Measurements from ENCODE around the gene RAD23A.
"Not testable (repeated sequence)": the region's sequence is repeated elsewhere in the genome, so short reads cannot be mapped to it uniquely, and the experiment has no call there.

The RAD23A gene

DNA sequence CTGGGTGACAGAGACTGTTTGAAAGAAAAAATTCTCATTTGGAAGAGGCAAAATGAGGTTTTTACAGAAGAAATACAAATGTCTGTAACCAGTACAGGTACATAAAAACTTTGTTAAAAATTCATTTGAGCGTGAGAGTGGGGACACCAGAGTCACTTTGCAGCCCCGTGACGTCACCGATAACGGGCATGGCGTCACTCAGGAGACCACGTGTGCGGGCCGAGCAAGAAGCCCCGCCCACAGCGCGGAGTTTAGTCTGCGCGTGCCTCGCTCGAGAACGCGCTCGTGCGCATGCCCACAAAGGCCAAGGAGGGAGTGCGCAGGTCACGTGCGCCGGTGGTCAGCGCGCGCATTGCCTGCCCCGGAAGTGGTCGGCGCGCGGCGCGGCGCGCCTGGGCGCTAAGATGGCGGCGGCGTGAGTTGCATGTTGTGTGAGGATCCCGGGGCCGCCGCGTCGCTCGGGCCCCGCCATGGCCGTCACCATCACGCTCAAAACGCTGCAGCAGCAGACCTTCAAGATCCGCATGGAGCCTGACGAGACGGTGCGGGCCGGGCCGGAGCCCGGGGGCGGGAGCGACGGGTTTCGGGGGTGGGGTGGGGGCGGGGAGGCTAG lies at the start of gene RAD23A:
TSS of gene RAD23A (plus strand) at position 384 of the 613 bp plus-strand sequence. CDS start at position 471, 87 bp downstream.
- TF ChIP-seq JUND (IDR thresholded peaks at IDR 0.05; ENCODE audit: low read depth) = peak; percentile 60; the same call in 1 of the 2 replicates
- DNase-seq (ENCODE audit: low read depth in 1 of 2, low spot score in 1 of 2) = peak; percentile 71 to 98
- in situ Hi-C loops (cut with HindIII; ENCODE audit: low pct_unique_long_range_greater_than_20kb, low sequenced_read_pairs) = no loop called here

DNA sequence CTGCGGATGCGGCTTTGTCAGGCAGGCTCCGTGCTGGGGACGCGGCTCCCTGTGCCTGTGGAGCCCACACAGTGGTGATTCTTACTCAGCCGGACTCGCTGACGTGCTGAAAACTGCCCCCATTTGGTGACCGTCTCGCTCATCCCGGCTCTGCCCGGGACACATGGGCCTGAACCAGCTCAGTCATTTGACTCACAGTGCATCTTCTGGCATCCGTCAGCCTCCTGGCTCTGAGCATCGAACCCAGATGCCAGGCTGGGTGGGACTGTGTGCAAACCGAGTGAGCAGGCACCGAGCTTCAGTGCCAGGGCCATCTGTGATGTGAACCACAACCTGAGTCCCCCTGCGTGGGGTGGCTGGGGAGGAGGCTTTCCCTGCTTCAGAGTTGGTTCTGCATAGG lies 49.2 kb upstream of the RAD23A start:
- in situ Hi-C loops (cut with HindIII; ENCODE audit: low pct_unique_long_range_greater_than_20kb, low sequenced_read_pairs) = no loop called here
- no peak for DNase-seq (ENCODE audit: low read depth in 1 of 2, low spot score in 1 of 2)
- no peak for TF ChIP-seq JUND (IDR thresholded peaks at IDR 0.05; ENCODE audit: low read depth)

DNA sequence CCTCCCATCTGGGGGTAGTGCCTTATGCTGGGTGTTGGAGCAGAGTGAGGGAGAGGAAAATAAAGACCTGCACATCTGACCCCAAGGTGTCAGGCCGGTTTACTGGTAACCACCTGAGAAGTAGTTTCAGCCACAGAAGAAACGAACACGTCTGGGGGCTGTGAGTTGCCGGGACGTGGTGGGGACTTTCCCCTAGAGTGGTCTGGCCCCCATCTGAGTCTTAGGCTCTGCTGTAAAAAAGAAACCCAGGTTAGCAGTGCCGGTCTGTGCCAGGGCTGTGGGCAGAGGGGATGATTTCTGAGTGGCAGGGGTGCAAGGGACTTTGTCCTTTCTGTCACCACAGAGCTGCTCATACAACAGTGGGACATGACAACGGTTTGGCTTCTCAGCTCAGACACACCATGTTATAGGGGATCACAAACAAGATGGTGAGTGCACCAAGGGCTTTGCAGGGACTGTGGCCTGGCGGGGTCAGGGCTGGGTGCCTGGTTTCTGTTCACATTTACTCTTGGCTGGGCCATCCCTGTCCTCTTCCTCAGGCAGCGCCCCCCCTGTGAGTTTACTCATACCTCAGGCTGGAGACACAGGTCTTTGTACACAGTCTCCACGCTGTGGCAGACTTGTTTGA lies 45.7 kb upstream of the RAD23A start:
- in situ Hi-C loops (cut with HindIII; ENCODE audit: low pct_unique_long_range_greater_than_20kb, low sequenced_read_pairs) = no loop called here
- no peak for DNase-seq (ENCODE audit: low read depth in 1 of 2, low spot score in 1 of 2)

DNA sequence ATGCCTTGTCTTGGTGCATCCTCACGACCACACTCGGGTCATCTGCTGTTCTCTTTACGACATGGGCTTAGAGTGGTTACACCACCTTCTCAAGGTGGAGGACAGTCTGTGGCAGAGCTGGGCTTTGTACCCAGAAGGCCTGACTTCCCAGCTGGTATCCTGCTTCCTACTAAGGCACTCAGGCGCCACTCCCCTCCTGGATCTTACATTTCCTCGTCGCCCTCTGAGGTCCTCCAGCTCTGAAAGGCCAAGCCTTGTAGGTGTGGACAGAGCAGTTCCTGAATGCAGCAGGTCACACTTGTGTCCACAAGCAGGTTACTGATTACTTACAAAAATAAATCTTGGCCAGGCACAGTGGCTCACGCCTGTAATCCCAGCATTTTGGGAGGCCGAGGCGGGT lies 38.5 kb upstream of the RAD23A start:
- no peak for TF ChIP-seq JUND (IDR thresholded peaks at IDR 0.05; ENCODE audit: low read depth)
- DNase-seq (ENCODE audit: low read depth in 1 of 2, low spot score in 1 of 2) = no peak
- in situ Hi-C loops (cut with HindIII; ENCODE audit: low pct_unique_long_range_greater_than_20kb, low sequenced_read_pairs) = no loop called here

More for the DNA sequence above, 45.7 kb upstream of the RAD23A start:
- TF ChIP-seq JUND (IDR thresholded peaks at IDR 0.05; ENCODE audit: low read depth) = no peak

DNA sequence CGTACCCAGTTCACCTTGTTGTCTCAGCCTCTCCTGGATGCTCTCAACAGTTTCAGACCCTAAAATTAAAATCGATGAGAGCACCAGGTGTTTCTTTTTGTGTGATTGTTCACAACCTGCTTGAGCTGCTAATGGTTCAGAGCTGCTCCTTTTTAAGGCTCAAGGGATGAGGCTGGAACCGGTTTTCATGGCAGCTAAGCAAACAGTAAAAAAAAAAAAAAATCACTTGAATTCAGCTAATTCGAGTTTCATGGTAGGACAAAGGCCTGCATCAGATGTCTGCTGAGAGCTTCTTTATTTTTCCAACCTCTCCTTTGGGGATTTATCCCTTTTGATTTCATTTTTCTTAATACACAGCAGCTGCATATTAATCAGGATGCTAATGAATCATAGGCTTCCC lies 33.1 kb upstream of the RAD23A start:
- in situ Hi-C loops (cut with HindIII; ENCODE audit: low pct_unique_long_range_greater_than_20kb, low sequenced_read_pairs) = no loop called here
- no peak for DNase-seq (ENCODE audit: low read depth in 1 of 2, low spot score in 1 of 2)
- TF ChIP-seq JUND (IDR thresholded peaks at IDR 0.05; ENCODE audit: low read depth) = no peak

DNA sequence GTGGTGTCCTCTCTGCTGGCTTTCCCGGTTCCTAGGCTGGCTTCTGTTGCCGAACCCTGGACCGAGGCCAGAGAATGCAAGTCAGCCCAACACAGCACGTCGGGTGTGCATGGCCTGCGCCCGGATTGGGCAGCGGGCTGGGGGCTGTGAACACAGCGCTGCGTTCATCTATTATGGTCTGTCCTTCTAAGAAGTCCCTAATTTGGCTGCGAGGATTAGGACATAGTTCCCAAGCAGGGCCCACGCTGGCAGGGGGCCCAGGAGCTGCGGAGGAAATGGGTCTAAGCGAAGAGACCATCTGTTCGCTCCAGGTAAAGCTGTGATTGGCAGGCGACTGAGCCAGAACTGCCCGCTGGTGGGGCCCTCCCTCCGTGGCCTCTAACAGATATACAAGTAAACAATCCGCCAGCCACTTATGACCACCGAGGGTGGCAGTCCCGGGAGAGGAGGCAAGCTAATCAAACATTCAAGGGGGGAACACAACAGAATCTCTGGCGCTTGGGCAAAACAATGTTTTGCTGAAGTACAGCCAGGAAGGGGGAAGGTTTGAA lies 32.6 kb upstream of the RAD23A start:
- TF ChIP-seq JUND (IDR thresholded peaks at IDR 0.05; ENCODE audit: low read depth) = no peak
- in situ Hi-C loops (cut with HindIII; ENCODE audit: low pct_unique_long_range_greater_than_20kb, low sequenced_read_pairs) = no loop called here
- peak; percentile 55 to 84 for DNase-seq (ENCODE audit: low read depth in 1 of 2, low spot score in 1 of 2)

DNA sequence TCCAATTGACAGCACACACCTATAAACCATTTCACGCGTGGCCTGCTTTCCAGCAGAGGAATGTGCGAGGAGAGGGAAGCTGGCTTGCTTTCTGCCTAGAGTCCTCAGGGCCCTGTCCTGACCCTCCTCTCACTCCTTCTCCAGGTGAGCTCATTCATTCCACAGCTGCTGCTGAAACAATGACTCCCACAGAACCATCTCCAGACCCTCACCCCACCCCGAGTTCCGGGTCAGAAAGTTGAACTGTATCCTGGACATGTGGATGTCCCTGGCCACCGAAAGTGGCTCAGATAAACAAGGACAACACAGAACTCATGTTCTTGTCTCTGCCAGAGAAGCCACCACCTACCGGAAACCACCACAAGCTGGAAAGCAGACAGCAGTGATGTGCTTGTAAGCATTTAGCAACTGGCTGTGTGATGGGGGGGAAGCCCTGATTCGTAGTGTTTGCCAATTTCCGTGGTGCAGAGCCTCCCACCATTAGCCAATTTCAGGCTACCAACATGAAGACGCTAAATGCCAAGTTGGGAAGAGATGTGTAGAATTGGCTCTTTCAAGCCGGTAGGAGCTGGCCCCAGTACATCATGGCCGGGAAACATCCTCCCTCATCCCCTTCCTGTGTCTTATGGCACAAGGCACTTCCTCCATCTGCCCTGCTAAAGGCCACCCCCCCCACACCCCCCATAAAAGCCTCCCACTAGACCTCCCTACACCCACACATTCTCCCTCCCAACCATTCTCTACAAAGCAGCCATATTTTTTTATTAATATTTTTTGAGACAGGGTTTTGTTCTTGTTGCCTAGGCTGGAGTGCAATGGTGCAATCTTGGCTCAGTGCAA lies 31.6 kb upstream of the RAD23A start:
- in situ Hi-C loops (cut with HindIII; ENCODE audit: low pct_unique_long_range_greater_than_20kb, low sequenced_read_pairs) = no loop called here
- DNase-seq (ENCODE audit: low read depth in 1 of 2, low spot score in 1 of 2) = peak in 1 of 2 experiments; percentile 8

DNA sequence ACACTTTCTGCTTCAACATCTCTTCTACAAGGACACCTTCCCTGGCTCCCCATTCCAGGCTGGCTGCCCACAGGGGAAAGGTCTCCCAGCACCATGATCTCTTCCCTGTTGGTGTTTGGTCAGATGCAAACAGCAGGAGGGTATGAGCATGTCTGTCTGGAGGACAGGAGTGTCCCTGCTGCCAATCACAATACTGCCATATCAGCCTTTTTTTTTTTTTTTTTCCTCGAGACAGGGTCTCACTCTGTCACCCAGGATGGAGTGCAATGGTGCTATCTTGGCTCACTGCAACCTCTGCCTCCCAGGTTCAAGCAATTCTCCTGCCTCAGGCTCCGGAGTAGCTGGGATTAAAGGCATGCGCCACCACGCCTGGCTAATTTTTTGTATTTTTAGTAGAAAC lies 29.8 kb upstream of the RAD23A start:
- in situ Hi-C loops (cut with HindIII; ENCODE audit: low pct_unique_long_range_greater_than_20kb, low sequenced_read_pairs); DNase-seq (ENCODE audit: low read depth in 1 of 2, low spot score in 1 of 2): not testable (repeated sequence)

More for the DNA sequence above, 31.6 kb upstream of the RAD23A start:
- TF ChIP-seq JUND (IDR thresholded peaks at IDR 0.05; ENCODE audit: low read depth) = no peak

DNA sequence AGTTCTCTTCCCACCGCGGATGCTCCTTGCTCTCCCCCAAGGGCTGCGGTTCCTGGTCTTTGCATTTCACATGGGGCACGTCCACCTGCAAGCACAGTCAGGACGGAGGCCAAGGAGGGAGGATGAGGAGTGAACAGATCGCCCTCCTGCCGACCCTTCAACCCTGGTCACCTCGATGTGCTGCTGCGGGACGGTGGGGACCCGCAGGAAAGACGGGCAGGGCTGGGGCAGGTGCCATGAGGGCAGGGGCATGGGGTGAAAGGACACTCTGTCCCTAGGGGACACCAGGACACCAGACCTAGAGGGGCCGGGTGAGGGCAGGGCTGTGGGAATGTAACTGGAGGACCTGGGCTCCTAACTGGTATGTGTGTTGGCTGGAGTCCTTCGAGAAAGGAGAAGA lies 27.4 kb upstream of the RAD23A start:
- in situ Hi-C loops (cut with HindIII; ENCODE audit: low pct_unique_long_range_greater_than_20kb, low sequenced_read_pairs) = no loop called here
- no peak for DNase-seq (ENCODE audit: low read depth in 1 of 2, low spot score in 1 of 2)
- no peak for TF ChIP-seq JUND (IDR thresholded peaks at IDR 0.05; ENCODE audit: low read depth)

DNA sequence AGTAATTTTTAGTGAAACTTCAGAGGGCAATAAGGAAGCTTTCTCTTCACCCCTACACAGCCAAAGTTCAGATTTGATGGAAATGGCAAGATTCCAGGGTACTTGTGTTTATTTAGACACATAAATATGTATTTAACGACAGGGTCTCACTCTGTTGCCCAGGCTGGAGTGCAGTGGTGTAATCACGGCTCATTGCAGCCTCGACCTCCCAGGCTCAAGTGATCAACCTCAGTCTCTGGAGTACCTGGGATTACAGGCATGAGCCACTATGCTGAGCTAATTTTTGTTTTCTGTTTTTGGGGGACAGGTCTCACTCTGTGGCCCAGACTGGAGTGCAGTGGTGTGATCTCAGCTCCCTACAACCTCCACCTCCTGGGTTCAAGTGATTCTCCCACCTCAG lies 24.6 kb upstream of the RAD23A start:
- TF ChIP-seq JUND (IDR thresholded peaks at IDR 0.05; ENCODE audit: low read depth) = no peak
- in situ Hi-C loops (cut with HindIII; ENCODE audit: low pct_unique_long_range_greater_than_20kb, low sequenced_read_pairs) = no loop called here
- no peak for DNase-seq (ENCODE audit: low read depth in 1 of 2, low spot score in 1 of 2)

DNA sequence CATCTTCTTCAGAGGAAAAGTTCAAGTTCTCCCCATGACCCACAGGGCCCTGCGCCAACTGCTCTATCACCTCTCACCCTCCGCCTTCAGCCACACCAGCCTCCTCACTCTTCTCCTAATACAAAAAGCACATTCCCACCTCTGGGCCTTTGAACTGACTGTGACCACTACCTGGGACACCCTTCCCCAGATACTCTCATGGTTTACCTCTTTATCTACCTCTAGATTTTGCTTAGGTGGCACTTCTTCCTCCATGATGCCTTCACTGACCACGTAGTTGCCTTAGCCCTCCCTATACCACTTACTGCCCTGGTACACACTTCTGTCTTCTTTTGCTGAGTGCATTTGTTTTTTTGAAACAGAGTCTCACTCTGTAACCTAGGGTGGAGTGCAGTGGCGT lies 22.7 kb upstream of the RAD23A start:
- TF ChIP-seq JUND (IDR thresholded peaks at IDR 0.05; ENCODE audit: low read depth) = no peak
- in situ Hi-C loops (cut with HindIII; ENCODE audit: low pct_unique_long_range_greater_than_20kb, low sequenced_read_pairs) = no loop called here

DNA sequence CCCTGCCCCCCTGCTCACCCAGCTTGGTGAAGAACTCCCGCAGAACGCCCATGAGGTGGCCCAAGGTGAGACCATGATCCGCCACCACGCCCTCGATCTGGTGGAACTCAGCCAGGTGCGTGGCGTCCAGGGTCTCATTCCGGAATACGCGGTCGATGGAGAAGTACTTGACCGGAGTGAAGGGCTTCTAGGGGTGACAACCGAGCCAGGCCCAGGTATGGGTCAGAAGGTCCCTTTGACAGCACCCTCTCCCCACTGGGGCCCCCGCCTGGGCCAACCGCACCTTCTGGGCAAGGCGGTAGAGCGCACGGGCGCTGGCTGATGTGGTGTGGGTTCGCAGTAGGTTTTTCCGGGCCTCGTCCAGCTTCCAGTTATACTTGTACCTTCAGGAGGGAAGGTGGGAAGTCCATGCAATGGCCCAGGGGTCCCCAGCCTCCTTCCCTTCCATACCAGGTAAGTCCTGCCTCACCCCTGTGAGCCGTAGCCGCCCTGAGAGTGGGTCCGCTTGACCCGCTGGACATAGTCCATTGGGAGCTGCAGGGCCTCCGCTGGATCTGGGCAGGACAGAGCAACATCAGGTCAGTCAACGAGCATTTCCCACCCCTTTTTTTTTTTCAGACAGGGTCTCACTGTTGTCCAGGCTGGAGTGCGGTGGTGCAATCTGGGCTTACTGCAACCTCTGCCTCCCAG lies 20.9 kb upstream of the RAD23A start:
- no peak for TF ChIP-seq JUND (IDR thresholded peaks at IDR 0.05; ENCODE audit: low read depth)
- in situ Hi-C loops (cut with HindIII; ENCODE audit: low pct_unique_long_range_greater_than_20kb, low sequenced_read_pairs) = no loop called here
- no peak for DNase-seq (ENCODE audit: low read depth in 1 of 2, low spot score in 1 of 2)

More for the DNA sequence above, 22.7 kb upstream of the RAD23A start:
- DNase-seq (ENCODE audit: low read depth in 1 of 2, low spot score in 1 of 2) = no peak

Data from T47D (cell line).